GM18508 (cell line): ENCODE data around the gene INSRR.

ENCODE experiments used
- ATAC-seq: cut with Tn5 transposase; IDR thresholded peaks from one replicate; pipeline ENCODE4 v1.9.1; 2021; ENCODE audit warnings: moderate number of reproducible peaks; ENCODE audit not compliant: insufficient read depth, unreplicated experiment

The INSRR gene

DNA sequence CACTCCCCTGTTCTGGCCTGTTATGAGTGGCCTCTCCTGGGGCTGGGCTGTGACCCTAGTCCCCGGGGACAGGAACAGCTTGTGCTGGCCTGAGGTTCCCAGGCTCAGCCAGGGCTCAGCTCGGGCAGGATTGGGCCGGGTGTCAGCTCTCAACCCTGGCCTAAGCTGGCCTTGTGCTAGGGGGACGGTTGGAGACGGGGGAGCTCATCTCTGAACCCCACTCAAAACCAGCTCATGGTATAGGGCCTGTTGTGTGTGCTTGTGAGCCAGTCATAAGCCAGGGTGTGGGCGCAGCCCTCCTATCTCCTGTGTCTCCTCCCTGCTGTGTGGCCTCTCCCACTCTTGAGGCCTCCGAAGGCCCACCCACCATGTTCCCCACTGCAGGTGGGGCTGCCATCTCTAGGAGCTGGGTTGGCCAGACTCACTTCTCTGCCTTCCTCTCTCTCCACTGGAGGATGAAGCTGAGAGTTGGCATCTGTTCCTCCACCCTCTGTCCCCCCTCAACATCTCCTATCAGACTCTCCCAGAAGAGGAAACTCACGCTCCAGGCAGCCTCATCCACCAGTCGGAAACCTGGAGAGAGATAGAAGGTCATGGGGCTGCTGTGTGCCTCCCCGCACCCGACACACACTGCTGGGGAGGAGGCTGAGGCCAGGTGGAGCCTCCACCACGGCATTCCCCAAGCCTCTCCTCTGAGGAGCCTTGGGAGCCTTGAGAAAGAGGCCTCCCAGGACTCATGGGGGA is 36.0 kb upstream of the INSRR start:
- ATAC-seq = no peak

DNA sequence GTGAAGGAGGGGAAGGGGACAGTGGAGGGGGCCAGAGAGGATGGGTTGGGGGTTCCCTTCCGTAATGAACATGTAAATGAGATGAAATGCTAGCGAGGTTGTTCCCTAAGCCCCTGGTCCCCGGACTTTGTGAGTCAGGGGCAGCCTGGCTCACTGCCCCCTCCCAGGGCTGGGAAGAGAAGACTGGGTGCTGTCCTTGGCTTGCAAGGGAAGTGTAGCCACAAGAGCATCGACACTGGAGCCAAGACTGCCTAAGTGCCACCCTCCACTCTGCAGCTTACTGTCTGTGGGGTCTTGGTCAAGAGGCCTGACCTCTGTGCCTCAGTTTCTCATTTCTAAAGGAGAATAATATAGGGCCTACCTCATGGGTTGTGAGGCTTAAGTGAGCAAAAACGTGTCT is 35.1 kb upstream of the INSRR start:
- ATAC-seq = no peak

DNA sequence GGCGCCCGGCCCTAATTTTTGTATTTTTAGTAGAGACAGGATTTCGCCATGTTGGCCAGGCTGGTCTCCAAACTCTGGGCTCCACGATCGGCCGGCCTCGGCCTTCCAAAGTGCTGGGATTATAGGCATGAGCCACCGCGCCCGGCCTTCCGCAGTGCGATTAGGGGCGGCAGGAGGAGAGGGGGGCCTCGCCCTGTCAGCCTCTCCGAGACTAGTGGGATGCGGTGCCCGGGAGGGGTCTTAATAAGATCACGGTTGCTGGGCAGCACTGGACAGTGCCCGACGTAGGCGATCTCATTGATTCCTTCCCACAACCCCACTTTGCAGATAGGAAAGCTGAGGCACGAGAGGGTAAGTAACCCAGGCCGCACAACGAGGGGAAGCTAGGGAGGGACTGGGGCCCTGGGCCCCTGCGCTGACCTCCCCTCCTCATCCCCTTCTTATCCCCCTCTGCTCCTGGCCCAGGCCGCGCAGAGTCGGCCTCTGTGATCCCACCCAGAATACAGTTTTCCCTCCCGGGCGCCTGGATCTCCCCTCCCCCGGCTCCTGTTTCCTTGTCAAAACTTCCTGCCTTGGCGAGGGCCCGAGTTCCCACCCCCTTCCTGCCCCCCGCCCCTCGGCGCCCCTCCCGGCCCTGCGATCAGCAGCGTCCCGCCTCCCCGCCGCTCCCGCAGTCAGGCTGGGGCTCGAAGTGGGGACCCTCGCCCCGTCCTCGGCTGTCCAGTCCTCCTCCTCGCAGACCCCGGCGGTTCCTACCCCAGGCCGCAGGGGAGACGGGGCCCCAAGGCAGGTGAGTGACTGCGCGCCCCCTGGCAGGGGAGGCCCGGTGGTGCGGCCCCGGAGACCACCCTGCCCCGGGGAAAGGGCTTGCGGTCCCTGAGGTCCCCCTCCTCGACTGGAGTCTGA is 34.4 kb upstream of the INSRR start, which contains the start of gene PEAR1:
PEAR1 (plus strand) TSS at position 671 of the 906 bp plus-strand sequence. CDS start 10,209 bp downstream, outside the sequence.
- no peak for ATAC-seq

GRCh38 chr1:156892190-156893047 is 33.5 kb upstream of the INSRR start:
- ATAC-seq = no peak

DNA sequence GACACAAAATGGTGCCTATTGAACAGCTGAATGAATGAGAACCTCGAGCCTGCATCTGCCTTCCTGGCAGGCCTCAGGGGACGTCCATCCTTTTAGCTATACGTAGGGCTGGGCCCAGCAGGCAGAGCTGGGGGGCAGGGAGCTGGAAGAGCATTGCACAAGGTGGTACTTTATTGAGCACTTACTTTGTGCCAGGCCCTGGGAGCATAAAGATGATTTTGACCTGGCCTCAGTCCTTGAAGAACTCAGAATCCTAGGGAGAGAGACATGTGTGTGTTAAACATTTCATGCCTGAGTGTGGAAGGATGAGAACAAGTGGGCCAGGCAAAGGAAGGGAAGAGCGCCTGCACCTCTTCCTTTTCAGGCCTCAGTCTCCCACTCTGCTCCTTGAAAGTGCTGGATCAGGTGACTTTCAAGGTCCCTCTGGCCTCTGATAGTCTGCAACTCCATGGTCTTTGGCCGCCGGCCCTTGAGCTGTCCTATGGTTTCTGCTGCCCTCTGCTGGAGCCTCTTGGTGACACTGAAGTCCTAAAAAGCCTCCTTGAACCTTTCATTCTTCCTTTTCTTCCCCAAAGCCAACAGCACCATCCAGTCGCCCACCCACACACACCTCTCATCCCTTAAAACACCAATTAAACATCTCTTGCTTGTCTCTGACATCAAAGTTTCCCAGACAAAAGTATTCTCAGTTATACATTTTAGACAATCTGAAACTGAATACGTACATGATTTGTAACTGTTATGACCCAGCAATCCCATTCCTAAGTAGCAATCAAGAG is 31.1 kb upstream of the INSRR start:
- ATAC-seq = no peak

DNA sequence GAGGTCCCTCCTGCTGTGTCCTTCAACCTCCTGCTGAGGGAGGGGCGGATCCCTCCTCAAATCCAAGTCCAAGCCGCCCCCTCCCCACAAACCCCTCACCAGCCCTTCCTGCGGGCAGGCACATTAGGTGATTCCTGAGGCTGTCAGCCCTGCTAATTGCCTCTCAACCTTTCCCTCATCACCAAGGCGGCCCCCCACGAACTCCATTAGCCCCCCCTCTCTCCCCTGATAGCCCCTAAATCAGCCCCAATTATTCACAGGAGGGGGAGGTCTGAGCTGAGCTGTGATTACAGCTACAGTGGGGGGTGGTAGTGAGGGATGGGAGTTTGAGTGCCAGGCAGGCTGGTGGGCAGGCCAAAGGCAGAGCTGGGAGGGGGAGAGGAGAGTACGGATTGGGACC is 28.8 kb upstream of the INSRR start:
- ATAC-seq = no peak

- no peak for ATAC-seq
Observed at GRCh38 chr1:156887317-156887716, 28.4 kb upstream of the INSRR start.

- ATAC-seq = no peak
Observed at GRCh38 chr1:156886583-156887281, 27.8 kb upstream of the INSRR start.

DNA sequence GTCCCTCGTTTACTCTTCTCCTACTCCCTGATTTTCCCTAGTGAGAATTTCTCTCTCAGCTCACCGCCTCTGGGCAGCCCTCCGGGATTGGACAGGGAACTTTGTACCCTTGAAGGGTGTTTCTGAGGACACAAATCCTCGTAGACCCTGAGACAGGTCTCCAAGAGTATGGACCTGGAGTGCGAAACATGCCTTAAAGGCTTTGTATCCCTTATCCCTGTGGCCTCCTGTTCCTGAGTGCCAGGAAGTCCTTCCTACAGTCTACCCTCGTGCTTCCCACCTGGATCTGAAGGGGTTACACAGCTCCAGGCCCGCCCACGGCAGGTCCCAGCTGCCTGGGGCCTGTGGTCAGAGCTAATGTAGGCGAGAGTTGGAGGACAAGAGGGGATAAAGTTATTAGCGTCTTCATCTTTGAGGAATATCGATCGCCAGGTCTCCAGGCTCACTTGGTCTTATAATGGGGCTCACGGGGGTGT is 27.0 kb upstream of the INSRR start:
- ATAC-seq = no peak

- no peak for ATAC-seq
Observed at GRCh38 chr1:156885314-156885713, 26.4 kb upstream of the INSRR start.

GRCh38 chr1:156884560-156885184 is 25.8 kb upstream of the INSRR start:
- no peak for ATAC-seq

GRCh38 chr1:156883919-156884318 is 25.0 kb upstream of the INSRR start:
- no peak for ATAC-seq

DNA sequence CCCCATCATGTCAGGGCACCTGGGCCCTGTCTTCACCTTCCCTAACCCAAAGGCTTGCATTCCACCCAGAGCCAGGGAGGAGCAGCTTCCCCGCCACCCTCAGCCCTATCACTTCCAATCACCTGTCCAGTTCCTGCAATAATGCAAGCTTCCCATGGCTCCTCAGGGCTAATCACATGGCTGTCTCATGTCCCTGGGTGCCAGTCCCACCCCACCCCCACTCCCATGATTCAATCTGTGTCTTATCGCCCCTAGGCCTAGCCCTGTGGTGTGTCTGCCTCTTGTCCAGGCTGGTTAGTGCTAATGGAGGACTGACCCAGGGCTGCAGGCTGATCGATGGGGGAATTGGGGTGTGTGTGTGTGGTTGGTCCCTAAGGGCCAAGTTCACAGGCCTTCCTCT is 23.6 kb upstream of the INSRR start:
- no peak for ATAC-seq

DNA sequence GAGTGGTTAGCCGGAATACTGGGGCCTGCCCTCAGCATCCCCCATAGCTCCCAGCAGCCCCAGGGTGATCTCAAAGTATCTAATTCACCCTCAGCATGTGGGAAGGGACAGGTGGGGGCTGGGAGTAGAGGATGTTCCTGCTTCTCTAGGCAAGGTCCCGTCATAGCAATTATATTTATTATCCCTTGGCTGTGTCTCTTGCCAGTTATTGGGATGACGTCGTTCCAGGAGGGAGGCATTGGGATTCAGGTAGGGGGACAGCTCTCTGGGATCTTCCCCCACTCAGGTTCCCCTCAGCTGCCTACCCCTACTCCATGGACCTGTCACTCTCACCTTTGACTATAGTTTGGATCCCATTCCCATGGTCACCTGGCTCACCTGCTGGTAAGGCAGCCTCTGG is 22.7 kb upstream of the INSRR start:
- ATAC-seq = no peak

- no peak for ATAC-seq
Observed at GRCh38 chr1:156881101-156881500, 22.2 kb upstream of the INSRR start.

- ATAC-seq = no peak
Observed at GRCh38 chr1:156880473-156880872, 21.6 kb upstream of the INSRR start.

DNA sequence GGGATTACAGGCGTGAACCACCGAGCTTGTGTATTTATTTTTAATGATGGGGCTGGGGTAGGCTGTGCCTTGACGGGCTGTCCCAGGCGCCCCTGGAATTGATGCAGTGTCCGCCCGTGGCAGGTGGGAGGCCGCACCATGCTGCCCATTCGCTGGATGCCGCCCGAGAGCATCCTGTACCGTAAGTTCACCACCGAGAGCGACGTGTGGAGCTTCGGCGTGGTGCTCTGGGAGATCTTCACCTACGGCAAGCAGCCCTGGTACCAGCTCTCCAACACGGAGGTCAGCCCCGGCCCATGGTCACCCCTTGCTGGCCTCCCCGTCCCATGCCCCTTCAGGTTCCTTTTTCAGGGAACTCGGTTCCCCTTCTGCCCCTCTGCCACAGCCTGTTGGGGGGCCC is 21.0 kb upstream of the INSRR start:
- no peak for ATAC-seq

GRCh38 chr1:156877433-156878170 is 18.7 kb upstream of the INSRR start:
- ATAC-seq = no peak
